OCI-LY3 (cell line): Measurements from ENCODE around the gene SYNDIG1L.

Source experiments
- H2AFZ ChIP-seq: fragments of 200-600, 300-600 bp; shearing (Covaris generic); 2 replicates; pipeline ENCODE4 v1.6.0; 2014; ENCODE audit warnings: antibody characterized with exemption, low read depth, low read length
- H3K27ac ChIP-seq: fragments of 200-600, 300-600 bp; sonication (generic); 2 replicates; pipeline ENCODE4 v1.5.1; 2014; ENCODE audit warnings: mild to moderate bottlenecking, low read length, moderate library complexity, mixed read lengths
- H3K27me3 ChIP-seq: fragments of 200-600, 300-600 bp; sonication (generic); 2 replicates; pipeline ENCODE4 v1.6.1; 2014; ENCODE audit warnings: low read depth, low read length, mixed read lengths
- H3K36me3 ChIP-seq: fragments of 200-600, 300-600 bp; sonication (generic); replicated peaks from 2 replicates; pipeline ENCODE3; 2014; ENCODE audit warnings: low read depth, low read length, mixed read lengths
- H3K4me1 ChIP-seq: fragments of 300-600, 200-600 bp; sonication (generic); 2 replicates; pipeline ENCODE4 v1.6.1; 2014; ENCODE audit warnings: low read length, mixed read lengths
- H3K4me2 ChIP-seq: fragments of 200-600, 300-600 bp; sonication (generic); 2 replicates; pipeline ENCODE4 v1.6.1; 2014; ENCODE audit warnings: low read length, mixed read lengths
- H3K4me3 ChIP-seq: fragments of 300-600, 200-600 bp; sonication (generic); 2 replicates; pipeline ENCODE4 v1.5.1; 2014; ENCODE audit warnings: antibody characterized with exemption, mild to moderate bottlenecking, low read length, moderate library complexity
- H3K79me2 ChIP-seq: fragments of 300-600, 200-600 bp; shearing (Covaris generic); 2 replicates; pipeline ENCODE4 v1.6.1; 2014; ENCODE audit warnings: mild to moderate bottlenecking, low read length, mixed read lengths
- H3K9ac ChIP-seq: fragments of 300-600, 200-600 bp; shearing (Covaris generic); 2 replicates; pipeline ENCODE4 v1.6.0; 2014; ENCODE audit warnings: mild to moderate bottlenecking, low read length, moderate library complexity
- H3K9me3 ChIP-seq: fragments of 200-600, 300-600 bp; shearing (Covaris generic); 2 replicates; pipeline ENCODE4 v1.6.1; 2014; ENCODE audit warnings: low read length, mixed read lengths; ENCODE audit not compliant: insufficient read depth
- H4K20me1 ChIP-seq: fragments of 200-600, 300-600 bp; sonication (generic); 2 replicates; pipeline ENCODE4 v1.6.1; 2016; ENCODE audit warnings: low read length, mixed read lengths; ENCODE audit not compliant: insufficient read depth
- EZH2phosphoT487 ChIP-seq: fragments of 200-600 bp; shearing (Covaris generic); IDR thresholded peaks from 2 replicates; pipeline ENCODE4 v1.6.1; 2018; ENCODE audit warnings: antibody characterized with exemption, mixed run types, low read depth
- TF ChIP-seq, protein P1 (sequence below): fragments of 200-600, 300-600 bp; sonication (generic); IDR thresholded peaks from 2 replicates; pipeline ENCODE4 v1.5.1; 2014; ENCODE audit warnings: antibody characterized with exemption, low read length, low read depth

The SYNDIG1L gene

DNA sequence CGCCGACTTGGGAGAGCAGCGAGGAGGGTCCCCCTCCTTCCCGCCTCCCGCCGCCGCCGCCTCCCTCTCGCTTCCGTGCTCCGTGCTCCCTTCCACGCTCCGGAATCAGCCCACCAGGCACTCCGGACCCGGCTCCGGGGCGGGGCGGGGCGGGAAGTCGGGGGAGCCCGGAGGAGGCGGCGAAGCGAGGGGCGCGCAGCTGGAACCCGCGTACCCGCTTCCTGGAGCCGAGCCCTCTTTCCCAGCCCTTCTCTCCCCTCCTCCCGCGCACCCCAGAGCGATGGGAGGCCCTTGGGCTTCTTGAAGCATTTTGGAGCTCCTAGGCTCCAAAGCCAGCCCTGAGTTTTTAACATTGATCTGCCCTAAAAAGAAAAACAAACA is at the start of gene SYNDIG1L:
SYNDIG1L (minus strand) TSS at position 9 of the 381 bp plus-strand sequence. CDS start 16,466 bp downstream, outside the sequence.
- Histone ChIP-seq H4K20me1 (no peaks in the 10 kb centered on the region; the same call in 1 of the 2 replicates), H3K79me2 (no peaks in the 10 kb centered on the region), H2AFZ (no peak within 1 kb of the TSS), H3K4me3 (no peak within 1 kb of the TSS), H3K9ac (no peak within 1 kb of the TSS), H3K36me3 (no peaks in the 10 kb centered on the region), H3K4me1 (peaks cover 11% of the 10 kb centered on the region), H3K27ac (no peak within 1 kb of the TSS), H3K9me3 (no peaks in the 10 kb centered on the region), H3K4me2 (no peak within 1 kb of the TSS), H3K27me3 (peaks cover 27% of the 10 kb centered on the region)
- TF ChIP-seq, protein P1, sequence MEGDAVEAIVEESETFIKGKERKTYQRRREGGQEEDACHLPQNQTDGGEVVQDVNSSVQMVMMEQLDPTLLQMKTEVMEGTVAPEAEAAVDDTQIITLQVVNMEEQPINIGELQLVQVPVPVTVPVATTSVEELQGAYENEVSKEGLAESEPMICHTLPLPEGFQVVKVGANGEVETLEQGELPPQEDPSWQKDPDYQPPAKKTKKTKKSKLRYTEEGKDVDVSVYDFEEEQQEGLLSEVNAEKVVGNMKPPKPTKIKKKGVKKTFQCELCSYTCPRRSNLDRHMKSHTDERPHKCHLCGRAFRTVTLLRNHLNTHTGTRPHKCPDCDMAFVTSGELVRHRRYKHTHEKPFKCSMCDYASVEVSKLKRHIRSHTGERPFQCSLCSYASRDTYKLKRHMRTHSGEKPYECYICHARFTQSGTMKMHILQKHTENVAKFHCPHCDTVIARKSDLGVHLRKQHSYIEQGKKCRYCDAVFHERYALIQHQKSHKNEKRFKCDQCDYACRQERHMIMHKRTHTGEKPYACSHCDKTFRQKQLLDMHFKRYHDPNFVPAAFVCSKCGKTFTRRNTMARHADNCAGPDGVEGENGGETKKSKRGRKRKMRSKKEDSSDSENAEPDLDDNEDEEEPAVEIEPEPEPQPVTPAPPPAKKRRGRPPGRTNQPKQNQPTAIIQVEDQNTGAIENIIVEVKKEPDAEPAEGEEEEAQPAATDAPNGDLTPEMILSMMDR: no peak
- no peak for TF ChIP-seq EZH2phosphoT487

DNA sequence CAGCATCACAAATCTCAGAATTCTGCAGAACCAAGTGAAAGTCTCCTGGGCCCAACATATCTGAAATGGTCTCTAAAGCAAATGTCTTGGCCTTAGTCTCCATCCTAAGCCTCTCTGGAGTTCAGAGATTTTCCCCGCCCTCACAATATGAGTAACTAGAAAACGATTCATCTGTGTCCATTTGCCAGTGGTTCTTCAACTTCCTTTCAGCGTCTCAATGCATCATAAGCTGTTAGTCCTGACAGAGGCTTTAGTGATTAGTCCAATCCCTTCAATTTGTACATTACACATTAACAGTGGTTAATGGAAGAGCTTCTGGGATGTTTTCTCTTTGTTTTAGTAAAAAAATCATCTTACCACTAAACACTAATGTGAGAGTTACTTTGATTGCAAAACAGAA is 49.7 kb upstream of the SYNDIG1L start:
- Histone ChIP-seq H4K20me1 (no peaks in the 10 kb centered on the region), H3K79me2 (no peaks in the 10 kb centered on the region), H3K4me3 (no peak overlapping the region), H3K27me3 (no peaks in the 10 kb centered on the region), H2AFZ (no peak overlapping the region), H3K27ac (no peak overlapping the region), H3K9me3 (no peaks in the 10 kb centered on the region), H3K36me3 (peaks cover 16% of the 10 kb centered on the region), H3K4me2 (no peak overlapping the region), H3K9ac (no peak overlapping the region), H3K4me1 (peaks cover 9% of the 10 kb centered on the region; the same call in 1 of the 2 replicates)
- TF ChIP-seq, protein P1: no peak
- TF ChIP-seq EZH2phosphoT487: no peak

DNA sequence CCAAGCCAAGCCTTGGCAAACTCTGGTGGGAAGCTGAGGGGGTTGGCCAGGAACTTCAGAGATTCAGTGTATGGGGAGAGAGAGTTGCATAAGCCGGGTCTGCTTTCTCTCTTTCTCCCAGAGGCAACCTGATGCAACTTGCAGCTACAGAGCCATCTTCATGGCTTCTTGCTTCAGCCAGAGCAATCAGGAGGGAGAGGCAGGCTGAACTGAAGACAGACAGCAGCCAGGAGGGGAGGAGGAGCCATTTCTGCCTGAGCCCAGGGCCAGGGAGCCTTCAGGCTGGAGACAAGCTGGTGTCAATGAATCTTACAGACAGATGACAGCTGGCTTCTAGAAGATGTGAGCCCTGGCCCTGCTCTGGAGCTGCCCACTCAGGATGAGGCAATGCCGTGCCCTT is 48.4 kb upstream of the SYNDIG1L start:
- Histone ChIP-seq H3K9ac (no peak overlapping the region), H2AFZ (no peak overlapping the region), H3K27me3 (no peaks in the 10 kb centered on the region), H3K9me3 (no peaks in the 10 kb centered on the region), H3K4me1 (peaks cover 9% of the 10 kb centered on the region; the same call in 1 of the 2 replicates), H4K20me1 (no peaks in the 10 kb centered on the region), H3K79me2 (no peaks in the 10 kb centered on the region), H3K4me2 (no peak overlapping the region), H3K27ac (no peak overlapping the region), H3K4me3 (no peak overlapping the region), H3K36me3 (peaks cover 11% of the 10 kb centered on the region)
- TF ChIP-seq, protein P1: no peak
- no peak for TF ChIP-seq EZH2phosphoT487

GRCh38 chr14:74472601-74473000 is 46.6 kb upstream of the SYNDIG1L start:
- no peaks in the 10 kb centered on the region for H4K20me1 ChIP-seq
- no peak overlapping the region for H3K4me2 ChIP-seq
- peaks cover 5% of the 10 kb centered on the region for H3K36me3 ChIP-seq
- no peaks in the 10 kb centered on the region for H3K27me3 ChIP-seq
- H3K4me3 ChIP-seq: no peak overlapping the region
- no peak overlapping the region for H2AFZ ChIP-seq
- no peaks in the 10 kb centered on the region for H3K79me2 ChIP-seq
- peaks cover 9% of the 10 kb centered on the region; the same call in 1 of the 2 replicates for H3K4me1 ChIP-seq
- TF ChIP-seq EZH2phosphoT487: no peak
- TF ChIP-seq, protein P1: no peak
- H3K27ac ChIP-seq: no peak overlapping the region
- no peaks in the 10 kb centered on the region for H3K9me3 ChIP-seq
- H3K9ac ChIP-seq: no peak overlapping the region
